Transverse colon (tissue), 4 donors: ENCODE data around the gene PDHB. TPM values are rescaled to one million over a fixed set of nuclear protein-coding genes. Genes with fewer than 3 reads are reported as not detected.

ENCODE experiments used
- DNase-seq: peaks from one replicate; pipeline ENCODE4 v3.0.0-alpha.2; 2019
- H3K27ac ChIP-seq, 4 donors: fragments of 200-600 bp; sonication (generic); 2 replicates each; pipeline ENCODE4 v1.5.1; 2016 to 2018; ENCODE audit warnings: inconsistent platforms in 4 of 4
- H3K27me3 ChIP-seq: fragments of 200-600 bp; sonication (generic); 2 replicates; pipeline ENCODE4 v1.5.1; 2017; ENCODE audit warnings: inconsistent platforms
- H3K36me3 ChIP-seq, 4 donors: fragments of 200-600 bp; sonication (generic); 2 replicates each; pipeline ENCODE4 v1.5.1; 2017 to 2019; ENCODE audit warnings: inconsistent platforms in 4 of 4
- H3K4me1 ChIP-seq, 4 donors: fragments of 200-600 bp; sonication (generic); 2 replicates each; pipeline ENCODE4 v1.5.1; 2017 to 2020; ENCODE audit warnings: inconsistent platforms in 4 of 4
- H3K4me3 ChIP-seq, 4 donors: fragments of 200-600 bp; sonication (generic); 1 replicate in 1 of 4; 2 replicates in 3 of 4; pipeline versions ENCODE4 v1.5.1 to v1.6.1; 2017 to 2019; ENCODE audit warnings: inconsistent platforms in 4 of 4
- H3K9me3 ChIP-seq, 2 donors: fragments of 200-600 bp; sonication (generic); 2 replicates each; pipeline ENCODE4 v1.5.1; 2017 to 2019; ENCODE audit warnings: inconsistent platforms in 2 of 2
- CTCF ChIP-seq, 5 experiments: fragments of 200-600 bp in 3 of 5; fragments of 450-650 bp in 2 of 5; sonication (generic) in 3 of 5; IDR thresholded peaks; 1 replicate in 2 of 5; 2 replicates in 3 of 5; pipeline ENCODE4 v1.5.1; 2016 to 2017; ENCODE audit warnings: antibody characterized with exemption in 5 of 5, inconsistent platforms in 3 of 5, mild to moderate bottlenecking in 2 of 5, moderate library complexity in 1 of 5
- EP300 ChIP-seq: sonication (generic); formaldehyde crosslinking; IDR thresholded peaks from one replicate; pipeline ENCODE4 v1.6.1; 2017; ENCODE audit warnings: antibody characterized with exemption, low read depth
- POLR2A ChIP-seq: fragments of 450-650 bp; IDR thresholded peaks from one replicate; pipeline ENCODE4 v1.6.1; 2016; ENCODE audit warnings: antibody characterized with exemption, mild to moderate bottlenecking, moderate library complexity
- POLR2AphosphoS5 ChIP-seq, 3 donors: sonication (generic); formaldehyde crosslinking; IDR thresholded peaks; one replicate each; pipeline ENCODE4 v1.6.1; 2016; ENCODE audit warnings: antibody characterized with exemption in 3 of 3
- WGBS, 2 donors: methylation state at CpG; one replicate each; pipeline ENCODE4 v1.1.5; 2018; ENCODE audit warnings: low coverage in 1 of 2; 5-methylcytosine and 5-hydroxymethylcytosine counted together
- in situ Hi-C, 4 donors: fragments of 200-750 bp; cut with MboI; loops; one replicate each; pipeline versions ENCODE4 v1.15.0 to v1.15.1; 2017; ENCODE audit warnings: low sequenced_read_pairs in 3 of 4, low pct_ligation_motif_present in 1 of 4, low pct_unique_long_range_greater_than_20kb in 1 of 4
- intact Hi-C: fragments of 100-400 bp; cut with DNase I; formaldehyde crosslinking; loops from one replicate; pipeline ENCODE4 v1.15.1; 2023; ENCODE audit warnings: low total_unique reads
- total RNA-seq, 4 donors: library from RNA; depleted of rRNA; stranded (reverse); fragments of >200 nt; gene quantifications; one replicate each; pipeline ENCODE4 v1.1.0, GENCODE V29; 2016

PDHB gene
- total RNA-seq, 4 donors from 2014 or later = 22.7 to 99.7 (median 73.7) TPM

- peak overlapping the region; percentile 51 to 75 (median 68) for H3K27ac ChIP-seq
- DNase-seq = no peak
- intact Hi-C loops = no loop called here
- TF ChIP-seq CTCF (IDR thresholded peaks at IDR 0.05) (no peak), POLR2AphosphoS5 (IDR thresholded peaks at IDR 0.05) (peak in 2 of 3 donors; percentile 37 to 56), EP300 (no peak)
- H3K4me3 ChIP-seq = no peak overlapping the region
- peaks cover 10 to 29% (median 21%) of the 10 kb centered on the region in 4 donors for H3K4me1 ChIP-seq
- H3K27me3 ChIP-seq = no peaks in the 10 kb centered on the region
- H3K36me3 ChIP-seq = peaks cover 0 to 4% (median 0%) of the 10 kb centered on the region in 4 donors
- in situ Hi-C loops = no loop called here
- no peaks in the 10 kb centered on the region for H3K9me3 ChIP-seq
Observed at GRCh38 chr3:58388550-58389091, 45.0 kb downstream of the PDHB start.

- Histone ChIP-seq H3K36me3 (peaks cover 0 to 4% (median 0%) of the 10 kb centered on the region in 4 donors), H3K27ac (peak overlapping the region; percentile 51 to 73 (median 68)), H3K9me3 (no peaks in the 10 kb centered on the region), H3K4me1 (peaks cover 10 to 31% (median 22%) of the 10 kb centered on the region in 4 donors), H3K27me3 (no peaks in the 10 kb centered on the region), H3K4me3 (no peak overlapping the region)
- TF ChIP-seq EP300 (no peak), CTCF (IDR thresholded peaks at IDR 0.05) (no peak), POLR2A (no peak), POLR2AphosphoS5 (IDR thresholded peaks at IDR 0.05) (no peak)
- 65% methylated on average over 5 to 6 of the region's 6 CpGs for WGBS, 2 donors
- no peak for DNase-seq
- in situ Hi-C loops = no loop called here
- intact Hi-C loops = no loop called here
Observed at GRCh38 chr3:58387650-58388546, 45.7 kb downstream of the PDHB start.

- H3K4me1 ChIP-seq = peaks cover 10 to 31% (median 22%) of the 10 kb centered on the region in 4 donors
- peaks cover 0 to 4% (median 0%) of the 10 kb centered on the region in 4 donors for H3K36me3 ChIP-seq
- 68% methylated on average over 3 of the region's 3 CpGs; no CpG with 5 or more reads in 1 of the 2 donors for WGBS, 2 donors
- intact Hi-C loops = no loop called here
- DNase-seq = peak; percentile 30
- H3K27me3 ChIP-seq = no peaks in the 10 kb centered on the region
- no peak overlapping the region for H3K4me3 ChIP-seq
- H3K27ac ChIP-seq = peak overlapping the region; percentile 51 to 73 (median 68)
- TF ChIP-seq POLR2AphosphoS5 (IDR thresholded peaks at IDR 0.05) = peak in 2 of 3 donors; percentile 7 to 44
- no peak for TF ChIP-seq EP300
- in situ Hi-C loops = no loop called here
- H3K9me3 ChIP-seq = no peaks in the 10 kb centered on the region
Observed at GRCh38 chr3:58386626-58387365, 46.8 kb downstream of the PDHB start.

GRCh38 chr3:58384381-58385090 is 49.1 kb downstream of the PDHB start:
- H3K4me3 ChIP-seq = no peak overlapping the region
- peaks cover 10 to 30% (median 22%) of the 10 kb centered on the region in 4 donors for H3K4me1 ChIP-seq
- WGBS, 2 donors = 73 to 90% methylated on average over 2 to 3 of the region's 3 CpGs
- no peak for TF ChIP-seq CTCF (IDR thresholded peaks at IDR 0.05)
- no peak for TF ChIP-seq POLR2AphosphoS5 (IDR thresholded peaks at IDR 0.05)
- no peak for TF ChIP-seq POLR2A
- TF ChIP-seq EP300 = no peak
- no peaks in the 10 kb centered on the region for H3K9me3 ChIP-seq
- no peaks in the 10 kb centered on the region for H3K36me3 ChIP-seq
- no peak for DNase-seq
- peak overlapping the region in 3 of 4 donors; percentile 3 to 26 (median 13) for H3K27ac ChIP-seq
- H3K27me3 ChIP-seq = no peaks in the 10 kb centered on the region
- in situ Hi-C loops (no loop called here), intact Hi-C loops (no loop called here)
